Central memory CD8-positive, alpha-beta T cell (primary cell): Measurements from ENCODE around the gene TMEM59.
"Not testable (repeated sequence)": the region's sequence is repeated elsewhere in the genome, so short reads cannot be mapped to it uniquely, and the experiment has no call there.

Source experiments
- ATAC-seq: fragments of 150-1000 bp; cut with Tn5 transposase; replicated peaks from 2 replicates; pipeline ENCODE4 v1.10.0; 2022; ENCODE audit warnings: mild to moderate bottlenecking, moderate FRiP score, moderate number of reproducible peaks; ENCODE audit not compliant: poor library complexity, severe bottlenecking; ENCODE audit errors: extremely low read depth
- DNase-seq, 2 donors: peaks; one replicate each; pipeline ENCODE4 v3.0.0; 2021; ENCODE audit warnings: low spot score in 2 of 2
- H3K27ac Mint-ChIP-seq: one replicate; pipeline ENCODE4 v1.8.0; 2022; ENCODE audit warnings: low read depth, mild to moderate bottlenecking, moderate library complexity, mixed read lengths
- H3K27me3 Mint-ChIP-seq: one replicate; pipeline ENCODE4 v1.8.0; 2022; ENCODE audit warnings: mixed read lengths
- H3K36me3 Mint-ChIP-seq: one replicate; pipeline ENCODE4 v1.8.0; 2022; ENCODE audit warnings: mild to moderate bottlenecking, moderate library complexity, mixed read lengths; ENCODE audit not compliant: insufficient read depth
- H3K4me1 Mint-ChIP-seq: one replicate; pipeline ENCODE4 v1.8.0; 2022; ENCODE audit warnings: mixed read lengths
- H3K4me3 Mint-ChIP-seq: one replicate; pipeline ENCODE4 v1.8.0; 2022; ENCODE audit warnings: mild to moderate bottlenecking, moderate library complexity, mixed read lengths
- H3K9me3 Mint-ChIP-seq: one replicate; pipeline ENCODE4 v1.8.0; 2022; ENCODE audit warnings: mixed read lengths

Gene TMEM59, protein sequence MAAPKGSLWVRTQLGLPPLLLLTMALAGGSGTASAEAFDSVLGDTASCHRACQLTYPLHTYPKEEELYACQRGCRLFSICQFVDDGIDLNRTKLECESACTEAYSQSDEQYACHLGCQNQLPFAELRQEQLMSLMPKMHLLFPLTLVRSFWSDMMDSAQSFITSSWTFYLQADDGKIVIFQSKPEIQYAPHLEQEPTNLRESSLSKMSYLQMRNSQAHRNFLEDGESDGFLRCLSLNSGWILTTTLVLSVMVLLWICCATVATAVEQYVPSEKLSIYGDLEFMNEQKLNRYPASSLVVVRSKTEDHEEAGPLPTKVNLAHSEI

GRCh38 chr1:54052934-54053744 is at the start of gene TMEM59, which contains the start of gene TCEANC2:
Gene TMEM59, minus strand, starts transcription at chr1:54053204. Its CDS starts 16 bp downstream, at chr1:54053188.
Gene TCEANC2, plus strand, starts transcription at chr1:54053608. Its CDS starts 815 bp downstream, at chr1:54054423.
- DNase-seq (peak; percentile 91 to 98), ATAC-seq (peak; percentile 94)
- H3K4me3 Mint-ChIP-seq = no peak within 1 kb of the TSS
- H3K27ac Mint-ChIP-seq = no peak within 1 kb of the TSS
- H3K27me3 Mint-ChIP-seq = no peaks in the 10 kb centered on the region
- peaks cover 12% of the 10 kb centered on the region for H3K36me3 Mint-ChIP-seq
- H3K4me1 Mint-ChIP-seq = peaks cover 32% of the 10 kb centered on the region
- no peaks in the 10 kb centered on the region for H3K9me3 Mint-ChIP-seq

DNA sequence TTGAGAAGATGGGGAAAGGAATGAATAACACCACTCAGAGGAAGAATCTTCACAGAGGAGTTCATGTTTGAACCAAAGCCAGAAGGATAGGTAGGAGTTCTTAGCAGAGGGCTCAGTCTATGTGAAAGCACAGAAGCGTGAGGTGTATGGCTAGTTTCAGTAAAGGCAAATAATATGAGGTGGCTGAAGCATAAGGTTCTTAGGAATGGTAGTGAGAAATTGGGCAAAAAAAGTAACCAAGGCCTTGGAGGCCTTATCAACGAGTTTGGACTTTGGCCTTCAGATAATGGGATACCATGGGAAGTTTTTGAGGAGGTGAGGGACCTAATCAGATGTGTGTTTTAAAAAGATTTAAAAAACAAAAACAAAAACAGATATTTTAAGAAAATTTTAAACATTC is 47.5 kb upstream of the TMEM59 start:
- Mint-ChIP-seq H3K4me3 (no peak overlapping the region), H3K9me3 (no peaks in the 10 kb centered on the region), H3K4me1 (no peaks in the 10 kb centered on the region), H3K27ac (no peak overlapping the region), H3K36me3 (peaks cover 8% of the 10 kb centered on the region), H3K27me3 (no peaks in the 10 kb centered on the region)
- DNase-seq (no peak), ATAC-seq (no peak)

DNA sequence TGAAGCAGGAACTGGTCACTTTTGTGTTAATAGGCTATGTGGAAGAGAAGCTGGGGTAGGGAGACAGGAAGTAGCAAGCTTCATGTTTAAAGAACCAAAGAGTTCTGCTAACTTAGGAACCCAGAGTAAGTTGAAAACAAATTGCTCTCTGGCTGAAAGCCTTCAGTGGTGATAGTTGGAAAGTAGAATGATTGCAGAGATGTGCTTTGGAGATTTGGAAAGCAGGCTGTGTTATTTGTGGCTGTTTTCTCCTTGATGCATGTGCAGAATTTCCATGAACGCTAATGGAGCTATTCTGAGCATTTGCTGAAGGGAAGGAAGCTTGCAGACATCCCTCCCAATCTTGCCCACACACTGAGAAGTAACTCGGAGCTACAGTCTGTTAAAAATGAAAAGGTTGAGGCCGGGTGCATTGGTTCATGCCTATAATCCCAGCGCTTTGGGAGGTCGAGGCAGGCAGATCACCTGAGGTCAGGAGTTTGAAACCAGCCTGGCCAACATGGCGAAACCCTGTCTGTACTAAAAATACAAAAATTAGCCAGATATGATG is 46.1 kb upstream of the TMEM59 start:
- Mint-ChIP-seq H3K9me3 (no peaks in the 10 kb centered on the region), H3K27me3 (no peaks in the 10 kb centered on the region)
- no peak for ATAC-seq

DNA sequence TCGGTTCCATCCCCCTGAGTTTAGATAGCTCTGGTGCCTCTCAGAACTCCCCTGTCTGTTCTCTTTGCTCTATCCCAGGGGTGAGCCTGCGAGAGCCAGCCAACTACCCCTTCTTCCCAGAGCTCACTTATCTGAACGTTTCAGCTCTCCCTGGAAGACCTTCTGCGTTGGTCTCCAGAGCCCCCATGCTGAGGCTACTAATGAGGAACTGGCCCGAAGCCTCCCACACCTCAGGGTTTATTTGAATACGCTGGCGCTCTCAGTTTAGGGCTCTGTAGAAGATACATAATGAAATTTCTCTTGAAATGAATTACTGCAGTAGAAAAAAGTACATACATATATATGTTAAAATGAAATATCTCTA is 43.9 kb upstream of the TMEM59 start:
- H3K4me1 Mint-ChIP-seq = no peaks in the 10 kb centered on the region
- no peak for ATAC-seq
- DNase-seq = no peak
- peaks cover 10% of the 10 kb centered on the region for H3K36me3 Mint-ChIP-seq
- no peaks in the 10 kb centered on the region for H3K27me3 Mint-ChIP-seq
- H3K27ac Mint-ChIP-seq = peak overlapping the region; percentile 54
- H3K4me3 Mint-ChIP-seq = no peak overlapping the region
- H3K9me3 Mint-ChIP-seq = no peaks in the 10 kb centered on the region

More for the DNA sequence above, 46.1 kb upstream of the TMEM59 start:
- Mint-ChIP-seq H3K4me3 (no peak overlapping the region), H3K4me1 (no peaks in the 10 kb centered on the region), H3K36me3 (peaks cover 10% of the 10 kb centered on the region), H3K27ac (peak overlapping the region; percentile 35)
- DNase-seq = no peak

- no peaks in the 10 kb centered on the region for H3K27me3 Mint-ChIP-seq
- H3K4me1 Mint-ChIP-seq = no peaks in the 10 kb centered on the region
- H3K9me3 Mint-ChIP-seq = no peaks in the 10 kb centered on the region
- no peak overlapping the region for H3K4me3 Mint-ChIP-seq
- ATAC-seq (no peak), DNase-seq (no peak)
- H3K36me3 Mint-ChIP-seq = peaks cover 10% of the 10 kb centered on the region
- peak overlapping the region; percentile 54 for H3K27ac Mint-ChIP-seq
Measured at GRCh38 chr1:54096227-54096876, 43.3 kb upstream of the TMEM59 start.

GRCh38 chr1:54095546-54096226 is 42.7 kb upstream of the TMEM59 start:
- DNase-seq = no peak
- no peak for ATAC-seq
- peaks cover 10% of the 10 kb centered on the region for H3K36me3 Mint-ChIP-seq
- no peak overlapping the region for H3K27ac Mint-ChIP-seq
- H3K27me3 Mint-ChIP-seq = no peaks in the 10 kb centered on the region
- no peaks in the 10 kb centered on the region for H3K9me3 Mint-ChIP-seq
- H3K4me1 Mint-ChIP-seq = no peaks in the 10 kb centered on the region
- no peak overlapping the region for H3K4me3 Mint-ChIP-seq

GRCh38 chr1:54094730-54095105 is 41.7 kb upstream of the TMEM59 start:
- H3K4me3 Mint-ChIP-seq, H3K4me1 Mint-ChIP-seq, H3K27me3 Mint-ChIP-seq, H3K9me3 Mint-ChIP-seq, H3K27ac Mint-ChIP-seq, DNase-seq, H3K36me3 Mint-ChIP-seq, ATAC-seq: not testable (repeated sequence)

DNA sequence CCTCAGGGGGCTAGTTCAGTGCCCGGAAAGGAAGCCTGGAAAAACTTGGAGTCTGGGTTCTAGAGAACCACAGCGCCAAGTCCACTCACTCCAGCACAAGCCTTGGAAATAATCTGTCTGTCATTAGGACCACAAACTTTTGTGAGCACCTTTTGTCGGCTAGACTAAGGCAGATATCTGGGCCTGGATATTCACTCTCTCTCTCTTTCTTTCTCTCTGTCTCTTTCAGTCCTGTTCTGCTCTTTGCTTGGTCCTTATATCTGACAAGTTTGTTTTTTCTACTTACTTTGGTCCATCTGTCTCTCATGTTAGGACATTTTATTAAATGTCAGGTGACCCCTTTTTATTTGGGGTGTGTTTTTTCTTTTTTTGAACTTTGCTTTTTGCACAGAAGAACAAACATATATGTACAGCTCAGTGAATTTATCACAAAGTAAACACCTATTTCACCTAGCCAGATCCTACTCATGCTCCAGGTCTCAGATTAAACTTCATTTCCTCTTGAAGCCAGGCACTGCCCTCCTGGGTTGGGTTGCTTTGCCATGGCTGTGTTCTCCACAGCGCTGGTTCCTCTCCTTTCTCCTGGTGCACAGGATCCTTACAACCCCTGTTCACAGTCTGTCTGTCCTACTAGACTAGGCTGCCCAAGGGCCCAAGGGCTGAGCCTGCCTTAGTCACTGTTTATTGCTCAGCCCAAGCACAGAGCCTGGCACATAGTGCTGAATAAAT is 41.2 kb upstream of the TMEM59 start:
- no peaks in the 10 kb centered on the region for H3K9me3 Mint-ChIP-seq
- H3K4me3 Mint-ChIP-seq = no peak overlapping the region
- H3K4me1 Mint-ChIP-seq = no peaks in the 10 kb centered on the region
- ATAC-seq (no peak), DNase-seq (no peak)
- peak overlapping the region; percentile 1 for H3K27ac Mint-ChIP-seq
- no peaks in the 10 kb centered on the region for H3K27me3 Mint-ChIP-seq
- peaks cover 7% of the 10 kb centered on the region for H3K36me3 Mint-ChIP-seq

DNA sequence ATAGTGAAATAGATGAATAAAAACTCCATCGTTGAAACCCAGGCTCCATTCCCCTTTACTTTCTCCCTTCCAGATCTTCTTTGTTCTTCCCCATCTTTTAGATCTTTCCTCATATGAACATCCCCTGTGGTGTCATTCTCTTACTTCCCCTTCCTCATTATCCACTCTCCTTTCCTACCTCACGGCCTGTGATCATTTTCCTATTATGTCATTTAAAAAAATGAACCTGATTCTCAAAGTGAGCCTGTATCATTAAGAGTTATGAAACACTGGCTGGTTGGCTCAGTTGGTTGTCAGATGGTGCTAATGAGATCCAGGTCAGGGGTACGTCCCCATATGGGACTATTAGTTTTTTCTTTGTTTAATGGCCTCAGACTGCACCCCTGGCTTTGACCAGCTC is 38.7 kb upstream of the TMEM59 start:
- no peak overlapping the region for H3K4me3 Mint-ChIP-seq
- H3K9me3 Mint-ChIP-seq = no peaks in the 10 kb centered on the region
- DNase-seq (no peak), ATAC-seq (no peak)
- no peaks in the 10 kb centered on the region for H3K4me1 Mint-ChIP-seq
- no peak overlapping the region for H3K27ac Mint-ChIP-seq
- peaks cover 6% of the 10 kb centered on the region for H3K36me3 Mint-ChIP-seq
- H3K27me3 Mint-ChIP-seq = no peaks in the 10 kb centered on the region

DNA sequence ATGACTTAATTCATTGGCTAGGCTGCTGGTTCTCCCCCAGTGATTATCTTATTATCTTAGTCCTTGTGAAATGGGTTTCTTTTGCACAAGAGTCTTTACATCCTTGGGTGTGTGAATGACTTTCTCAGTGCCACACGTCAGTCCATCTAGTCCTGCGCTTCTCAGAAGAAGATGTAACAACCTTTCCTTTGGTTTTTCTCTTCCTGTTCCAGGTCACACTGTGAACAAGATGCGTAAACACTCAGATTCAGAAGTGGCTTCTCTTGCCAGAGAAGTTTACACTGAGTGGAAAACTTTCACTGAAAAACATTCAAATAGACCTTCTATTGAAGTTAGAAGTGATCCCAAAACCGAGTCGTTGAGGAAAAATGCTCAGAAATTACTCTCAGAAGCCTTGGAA is 35.4 kb upstream of the TMEM59 start:
- peaks cover 9% of the 10 kb centered on the region for H3K36me3 Mint-ChIP-seq

GRCh38 chr1:54086754-54087153 is 33.8 kb upstream of the TMEM59 start:
- Mint-ChIP-seq H3K27ac (no peak overlapping the region), H3K4me3 (no peak overlapping the region), H3K27me3 (no peaks in the 10 kb centered on the region), H3K4me1 (peaks cover under 1% of the 10 kb centered on the region), H3K9me3 (no peaks in the 10 kb centered on the region), H3K36me3 (peaks cover 9% of the 10 kb centered on the region)
- DNase-seq (no peak), ATAC-seq (no peak)

More for the DNA sequence above, 35.4 kb upstream of the TMEM59 start:
- Mint-ChIP-seq H3K27ac (no peak overlapping the region), H3K4me1 (no peaks in the 10 kb centered on the region), H3K9me3 (no peaks in the 10 kb centered on the region), H3K4me3 (no peak overlapping the region), H3K27me3 (no peaks in the 10 kb centered on the region)
- ATAC-seq (no peak), DNase-seq (no peak)
